HG02840 (cell line): Measurements from ENCODE around the gene HEG1.

Source experiments
- ATAC-seq: cut with Tn5 transposase; IDR thresholded peaks from one replicate; pipeline ENCODE4 v1.9.1; 2021; ENCODE audit warnings: mild to moderate bottlenecking, moderate library complexity, moderate number of reproducible peaks; ENCODE audit not compliant: unreplicated experiment, low FRiP score

HEG1 gene

GRCh38 chr3:124998247-124998630 is 57.6 kb downstream of the HEG1 start:
- no peak for ATAC-seq

GRCh38 chr3:124997303-124998246 is 58.2 kb downstream of the HEG1 start:
- ATAC-seq = no peak

- no peak for ATAC-seq
Measured at GRCh38 chr3:124995460-124995994, 60.3 kb downstream of the HEG1 start.

GRCh38 chr3:124993466-124993865 is 62.3 kb downstream of the HEG1 start:
- ATAC-seq = no peak

GRCh38 chr3:124992041-124992440 is 63.8 kb downstream of the HEG1 start:
- ATAC-seq = no peak

GRCh38 chr3:124986192-124987143 is 69.3 kb downstream of the HEG1 start:
- ATAC-seq = no peak

- no peak for ATAC-seq
Measured at GRCh38 chr3:124985349-124985748, 70.4 kb downstream of the HEG1 start.

- no peak for ATAC-seq
Measured at GRCh38 chr3:124984754-124985153, 71.0 kb downstream of the HEG1 start.

GRCh38 chr3:124982855-124983254 is 72.9 kb downstream of the HEG1 start:
- ATAC-seq = no peak

GRCh38 chr3:124981472-124981871 is 74.3 kb downstream of the HEG1 start:
- ATAC-seq = no peak

- ATAC-seq = no peak
Measured at GRCh38 chr3:124978627-124979026, 77.2 kb downstream of the HEG1 start.

GRCh38 chr3:124976383-124976782 is 79.4 kb downstream of the HEG1 start:
- no peak for ATAC-seq

- no peak for ATAC-seq
Measured at GRCh38 chr3:124974691-124975090, 81.1 kb downstream of the HEG1 start.

GRCh38 chr3:124973290-124973689 is 82.5 kb downstream of the HEG1 start:
- no peak for ATAC-seq

- no peak for ATAC-seq
Measured at GRCh38 chr3:124972457-124972856, 83.3 kb downstream of the HEG1 start.

GRCh38 chr3:124969963-124970722 is 85.7 kb downstream of the HEG1 start:
- no peak for ATAC-seq

GRCh38 chr3:124969190-124969589 is 86.6 kb downstream of the HEG1 start:
- ATAC-seq = no peak

- no peak for ATAC-seq
Measured at GRCh38 chr3:124967964-124968363, 87.8 kb downstream of the HEG1 start.

- ATAC-seq = no peak
Measured at GRCh38 chr3:124966521-124967445, 89.0 kb downstream of the HEG1 start.
